Sigmoid colon (tissue), 4 donors: Measurements from ENCODE around the gene KCNAB3.

Experiments
- CTCF ChIP-seq, 4 experiments: fragments of 450-650 bp in 3 of 4; fragments of 200-600 bp in 1 of 4; IDR thresholded peaks; one replicate each; pipeline ENCODE4 v1.5.1; 2016 to 2019; ENCODE audit warnings: antibody characterized with exemption in 4 of 4, mild to moderate bottlenecking in 3 of 4, moderate library complexity in 2 of 4
- EP300 ChIP-seq, 4 donors: sonication (generic); formaldehyde crosslinking; IDR thresholded peaks; one replicate each; pipeline ENCODE4 v1.6.1; 2017; ENCODE audit warnings: antibody characterized with exemption in 4 of 4
- POLR2A ChIP-seq, 2 donors: fragments of 450-650 bp; IDR thresholded peaks; one replicate each; pipeline ENCODE4 v1.6.1; 2016; ENCODE audit warnings: antibody characterized with exemption in 2 of 2, mild to moderate bottlenecking in 2 of 2, moderate library complexity in 2 of 2
- POLR2AphosphoS5 ChIP-seq, 4 donors: sonication (generic); formaldehyde crosslinking; IDR thresholded peaks; one replicate each; pipeline ENCODE4 v1.6.1; 2017; ENCODE audit warnings: antibody characterized with exemption in 4 of 4

GRCh38 chr17:7883781-7884386 is 45.8 kb downstream of the KCNAB3 start:
- no peak for TF ChIP-seq CTCF (IDR thresholded peaks at IDR 0.05)
- no peak for TF ChIP-seq POLR2AphosphoS5 (IDR thresholded peaks at IDR 0.05)
- no peak for TF ChIP-seq POLR2A (IDR thresholded peaks at IDR 0.05)
- no peak for TF ChIP-seq EP300 (IDR thresholded peaks at IDR 0.05)
